ENCODE measurements around the gene DRD3. TPM values are rescaled to one million over a fixed set of nuclear protein-coding genes. Genes with fewer than 3 reads are reported as not detected.

DRD3 gene
- total RNA-seq, 1 experiment from 2014 or later: not detected

Other genes with a start within 250 kb of the DRD3 start
- 5.8 and 8.5 TPM in 2 replicates for gene ZDHHC23, start 231.0 kb downstream of the DRD3 start, total RNA-seq (2014; rRNA removed; shearing (Covaris generic); ENCODE audit: low replicate concordance)
- gene CCDC191, start 122.5 kb downstream of the DRD3 start, total RNA-seq (2014; rRNA removed; shearing (Covaris generic); ENCODE audit: low replicate concordance): 0.20 and 1.5 TPM in 2 replicates
- gene QTRT2, start 122.3 kb downstream of the DRD3 start, total RNA-seq (2014; rRNA removed; shearing (Covaris generic); ENCODE audit: low replicate concordance): 21.8 and 74.9 TPM in 2 replicates
- gene ZNF80, start 58.5 kb upstream of the DRD3 start, total RNA-seq (2014; rRNA removed; shearing (Covaris generic); ENCODE audit: low replicate concordance): not detected in 2 replicates
- not detected in 2 replicates for gene TIGIT, start 115.0 kb upstream of the DRD3 start, total RNA-seq (2014; rRNA removed; shearing (Covaris generic); ENCODE audit: low replicate concordance)

All from MG63 (cell line).